HFFc6 (cell line): ENCODE measurements around the gene UGT1A6. TPM values are rescaled to one million over a fixed set of nuclear protein-coding genes. Genes with fewer than 3 reads are reported as not detected.
"Not testable (repeated sequence)": the region's sequence is repeated elsewhere in the genome, so short reads cannot be mapped to it uniquely, and the experiment has no call there.

Experiments used
- DNase-seq: peaks from one replicate; pipeline ENCODE4 v3.0.0-alpha.2; 2018
- H3K27ac Mint-ChIP-seq: 2 replicates; pipeline ENCODE4 v1.8.0; 2020; ENCODE audit warnings: mild to moderate bottlenecking, mixed read lengths
- H3K27me3 Mint-ChIP-seq: 2 replicates; pipeline ENCODE4 v1.8.0; 2021; ENCODE audit warnings: mild to moderate bottlenecking, moderate library complexity, mixed read lengths; ENCODE audit not compliant: insufficient read depth
- H3K36me3 Mint-ChIP-seq: 2 replicates; pipeline ENCODE4 v1.8.0; 2021; ENCODE audit warnings: low read depth, mixed read lengths
- H3K4me1 Mint-ChIP-seq: 2 replicates; pipeline ENCODE4 v1.8.0; 2020; ENCODE audit warnings: low read depth, mixed read lengths
- H3K4me3 Mint-ChIP-seq: 2 replicates; pipeline ENCODE4 v1.8.0; 2020; ENCODE audit warnings: mild to moderate bottlenecking, moderate library complexity, mixed read lengths
- H3K9me3 Mint-ChIP-seq: 2 replicates; pipeline ENCODE4 v1.8.0; 2020; ENCODE audit warnings: mild to moderate bottlenecking, mixed read lengths
- CTCF ChIP-seq: fragments of 200-600 bp; sonication (generic); IDR thresholded peaks from 2 replicates; pipeline ENCODE4 v1.5.0; 2021; ENCODE audit warnings: antibody characterized with exemption, mild to moderate bottlenecking
- long read RNA-seq: library from polyadenylated mRNA; unstranded; transcript quantifications from one replicate; pipeline ENCODE4 v2.0.0, GENCODE V29; 2019
- total RNA-seq, 6 experiments: library from RNA; stranded (reverse); fragmentation: NEBNext Ultra II Directional; extraction: Animal tissue kit (Norgen Biotek cat#: 25700); gene quantifications; 2 replicates in 1 of 6; 3 replicates in 5 of 6; pipeline ENCODE4 v1.2.3, GENCODE V29; 2021

UGT1A6 gene
- total RNA-seq = not detected
- long read RNA-seq = 0 reads

DNA sequence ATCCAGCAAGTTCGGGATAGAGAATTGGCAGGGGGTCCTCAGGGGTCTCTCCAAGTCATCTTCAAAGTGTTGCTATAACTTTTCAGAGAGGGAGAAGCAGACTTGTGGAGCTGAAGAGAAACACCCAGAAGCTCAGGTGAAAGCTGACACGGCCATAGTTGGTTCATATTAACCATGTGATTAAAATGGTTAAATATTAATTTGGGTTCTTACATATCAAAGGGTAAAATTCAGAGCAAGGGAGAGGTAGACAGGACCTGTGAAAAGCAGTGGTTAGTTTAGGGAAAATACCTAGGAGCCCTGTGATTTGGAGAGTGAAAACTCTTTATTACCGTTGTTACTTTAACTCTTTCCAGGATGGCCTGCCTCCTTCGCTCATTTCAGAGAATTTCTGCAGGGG lies at the start of gene UGT1A6:
UGT1A6 (plus strand) TSS at position 243 of the 400 bp plus-strand sequence; CDS start at position 358, 115 bp downstream.
- Mint-ChIP-seq H3K4me1 (peaks cover 4% of the 10 kb centered on the region; the same call in 1 of the 2 replicates), H3K4me3 (no peak within 1 kb of the TSS), H3K36me3 (no peaks in the 10 kb centered on the region), H3K27me3 (peaks cover 7% of the 10 kb centered on the region; the same call in 1 of the 2 replicates), H3K9me3 (peaks cover 4% of the 10 kb centered on the region), H3K27ac (no peak within 1 kb of the TSS)
- no peak for TF ChIP-seq CTCF
- no peak for DNase-seq

DNA sequence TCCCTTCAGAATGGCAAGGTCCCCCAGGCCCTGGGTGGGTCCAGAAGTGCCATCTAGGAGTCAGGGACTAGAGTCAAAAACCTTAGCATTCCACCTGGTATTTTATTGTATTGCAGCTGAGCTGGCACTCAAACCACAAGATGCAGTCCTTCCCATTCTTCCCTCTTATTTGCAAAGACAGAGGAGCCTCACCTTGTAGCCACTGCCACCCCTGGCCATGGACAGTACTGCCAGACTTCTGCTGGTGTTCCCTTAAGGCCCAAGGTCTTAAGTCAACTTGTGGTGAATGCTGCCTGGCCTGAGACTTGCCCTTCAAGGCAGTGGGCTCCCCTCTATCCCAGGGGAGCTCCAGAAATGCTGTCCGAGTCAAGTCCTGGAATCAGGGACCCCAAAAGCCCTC lies 49.6 kb upstream of the UGT1A6 start:
- peaks cover 4% of the 10 kb centered on the region; the same call in 1 of the 2 replicates for H3K27me3 Mint-ChIP-seq
- no peak for DNase-seq
- no peak for TF ChIP-seq CTCF
- H3K4me3 Mint-ChIP-seq = no peak overlapping the region
- H3K4me1 Mint-ChIP-seq = no peaks in the 10 kb centered on the region
- peaks cover 42% of the 10 kb centered on the region for H3K9me3 Mint-ChIP-seq
- H3K27ac Mint-ChIP-seq = no peak overlapping the region
- no peaks in the 10 kb centered on the region; the same call in 1 of the 2 replicates for H3K36me3 Mint-ChIP-seq

DNA sequence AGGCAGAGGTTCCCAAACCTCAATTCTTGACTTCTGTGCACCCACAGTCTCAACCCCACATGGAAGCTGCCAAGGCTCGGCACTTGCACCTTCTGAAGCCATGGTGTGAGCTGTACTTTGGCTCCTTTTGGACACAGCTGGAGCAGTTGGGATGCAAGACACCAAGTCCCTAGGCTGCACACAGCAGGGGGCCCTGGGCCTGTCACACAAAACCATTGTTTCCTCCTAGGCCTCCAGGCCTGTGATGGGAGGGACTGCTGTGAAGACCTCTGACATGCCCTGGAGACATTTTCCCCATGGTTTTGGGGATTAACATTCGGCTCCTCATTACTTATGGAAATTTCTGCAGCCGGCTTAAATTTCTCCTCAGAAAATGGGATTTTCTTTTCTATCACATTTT lies 46.7 kb upstream of the UGT1A6 start:
- not testable (repeated sequence) for H3K4me3 Mint-ChIP-seq, H3K27ac Mint-ChIP-seq, H3K27me3 Mint-ChIP-seq, H3K36me3 Mint-ChIP-seq, H3K4me1 Mint-ChIP-seq, DNase-seq
- peaks cover 43% of the 10 kb centered on the region for H3K9me3 Mint-ChIP-seq

DNA sequence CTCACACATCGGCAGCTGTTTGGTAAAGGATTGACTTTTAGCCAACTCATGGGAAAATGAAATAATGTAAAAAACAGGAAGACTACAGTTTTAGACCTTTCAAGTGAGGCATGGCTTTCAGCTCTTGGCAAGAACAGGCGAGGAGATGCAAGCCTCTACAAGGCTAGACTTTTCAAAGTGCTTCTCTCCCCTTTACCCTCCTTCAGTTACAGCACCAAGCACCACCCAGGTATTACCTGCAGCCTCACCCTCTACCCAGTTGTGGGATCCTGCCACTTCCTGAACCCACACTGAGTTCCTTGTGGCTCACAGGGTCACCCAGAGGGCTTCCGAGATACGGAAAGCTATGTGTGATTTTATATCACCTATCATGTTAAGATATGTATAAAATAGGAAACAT lies 41.7 kb upstream of the UGT1A6 start:
- DNase-seq = no peak
- no peak overlapping the region for H3K27ac Mint-ChIP-seq
- H3K4me3 Mint-ChIP-seq = no peak overlapping the region
- peaks cover 4% of the 10 kb centered on the region; the same call in 1 of the 2 replicates for H3K27me3 Mint-ChIP-seq
- no peaks in the 10 kb centered on the region for H3K4me1 Mint-ChIP-seq
- H3K36me3 Mint-ChIP-seq = no peaks in the 10 kb centered on the region; the same call in 1 of the 2 replicates
- no peak for TF ChIP-seq CTCF
- peaks cover 22% of the 10 kb centered on the region for H3K9me3 Mint-ChIP-seq

- H3K27me3 Mint-ChIP-seq = peaks cover 4% of the 10 kb centered on the region; the same call in 1 of the 2 replicates
- H3K36me3 Mint-ChIP-seq = no peaks in the 10 kb centered on the region; the same call in 1 of the 2 replicates
- H3K27ac Mint-ChIP-seq = no peak overlapping the region
- no peaks in the 10 kb centered on the region for H3K4me1 Mint-ChIP-seq
- peaks cover 18% of the 10 kb centered on the region for H3K9me3 Mint-ChIP-seq
- no peak for TF ChIP-seq CTCF
- DNase-seq = no peak
- H3K4me3 Mint-ChIP-seq = no peak overlapping the region
Measured at GRCh38 chr2:233651430-233651829, 41.3 kb upstream of the UGT1A6 start.

GRCh38 chr2:233654501-233654900 lies 38.2 kb upstream of the UGT1A6 start:
- Mint-ChIP-seq H3K4me3 (no peak overlapping the region), H3K27me3 (no peaks in the 10 kb centered on the region; the same call in 1 of the 2 replicates), H3K4me1 (no peaks in the 10 kb centered on the region), H3K9me3 (no peaks in the 10 kb centered on the region), H3K27ac (no peak overlapping the region), H3K36me3 (no peaks in the 10 kb centered on the region)
- DNase-seq = no peak
- TF ChIP-seq CTCF = no peak
